Midbrain (tissue), 1 donor: ENCODE results near the gene WNT4.
A peak's percentile ranks its signal among the peaks of the same experiment; 100 is the strongest.

Experiments
- DNase-seq: peaks from one replicate; lab custom pipeline; 2025; lab: John Stamatoyannopoulos, UW

Gene WNT4

GRCh38 chr1:22129501-22130117 is 13.3 kb downstream of the WNT4 start:
- DNase-seq: no peak

- no peak for DNase-seq
Observed at GRCh38 chr1:22128392-22128791, 14.5 kb downstream of the WNT4 start.

- no peak for DNase-seq
Observed at GRCh38 chr1:22127731-22128130, 15.2 kb downstream of the WNT4 start.

- no peak for DNase-seq
Observed at GRCh38 chr1:22127248-22127647, 15.6 kb downstream of the WNT4 start.

GRCh38 chr1:22126531-22126930 is 16.4 kb downstream of the WNT4 start:
- no peak for DNase-seq

- DNase-seq: no peak
Observed at GRCh38 chr1:22124592-22125229, 18.2 kb downstream of the WNT4 start.

- no peak for DNase-seq
Observed at GRCh38 chr1:22123901-22124404, 18.9 kb downstream of the WNT4 start.

- DNase-seq: no peak
Observed at GRCh38 chr1:22123071-22123390, 19.9 kb downstream of the WNT4 start.

GRCh38 chr1:22122273-22123070 is 20.4 kb downstream of the WNT4 start:
- DNase-seq: no peak

GRCh38 chr1:22121421-22121911 is 21.4 kb downstream of the WNT4 start:
- no peak for DNase-seq

GRCh38 chr1:22120469-22120790 is 22.5 kb downstream of the WNT4 start:
- no peak for DNase-seq

GRCh38 chr1:22119626-22120468 is 23.1 kb downstream of the WNT4 start:
- no peak for DNase-seq

GRCh38 chr1:22118291-22118992 is 24.5 kb downstream of the WNT4 start:
- no peak for DNase-seq

- DNase-seq: no peak
Observed at GRCh38 chr1:22117851-22118250, 25.0 kb downstream of the WNT4 start.

GRCh38 chr1:22117238-22117637 is 25.7 kb downstream of the WNT4 start:
- peak; percentile 43 for DNase-seq

GRCh38 chr1:22115286-22115685 is 27.6 kb downstream of the WNT4 start:
- no peak for DNase-seq

GRCh38 chr1:22114083-22115012 is 28.5 kb downstream of the WNT4 start:
- DNase-seq: peak; percentile 6

GRCh38 chr1:22112554-22112953 is 30.3 kb downstream of the WNT4 start:
- DNase-seq: no peak

- no peak for DNase-seq
Observed at GRCh38 chr1:22111620-22112019, 31.3 kb downstream of the WNT4 start.

- no peak for DNase-seq
Observed at GRCh38 chr1:22111115-22111514, 31.8 kb downstream of the WNT4 start.
